Measurements from ENCODE around the gene UNC45B. TPM values are rescaled to one million over a fixed set of nuclear protein-coding genes. Genes with fewer than 3 reads are reported as not detected.

The UNC45B gene
- total RNA-seq, 1 experiment from 2014 or later, result not detected

DNA sequence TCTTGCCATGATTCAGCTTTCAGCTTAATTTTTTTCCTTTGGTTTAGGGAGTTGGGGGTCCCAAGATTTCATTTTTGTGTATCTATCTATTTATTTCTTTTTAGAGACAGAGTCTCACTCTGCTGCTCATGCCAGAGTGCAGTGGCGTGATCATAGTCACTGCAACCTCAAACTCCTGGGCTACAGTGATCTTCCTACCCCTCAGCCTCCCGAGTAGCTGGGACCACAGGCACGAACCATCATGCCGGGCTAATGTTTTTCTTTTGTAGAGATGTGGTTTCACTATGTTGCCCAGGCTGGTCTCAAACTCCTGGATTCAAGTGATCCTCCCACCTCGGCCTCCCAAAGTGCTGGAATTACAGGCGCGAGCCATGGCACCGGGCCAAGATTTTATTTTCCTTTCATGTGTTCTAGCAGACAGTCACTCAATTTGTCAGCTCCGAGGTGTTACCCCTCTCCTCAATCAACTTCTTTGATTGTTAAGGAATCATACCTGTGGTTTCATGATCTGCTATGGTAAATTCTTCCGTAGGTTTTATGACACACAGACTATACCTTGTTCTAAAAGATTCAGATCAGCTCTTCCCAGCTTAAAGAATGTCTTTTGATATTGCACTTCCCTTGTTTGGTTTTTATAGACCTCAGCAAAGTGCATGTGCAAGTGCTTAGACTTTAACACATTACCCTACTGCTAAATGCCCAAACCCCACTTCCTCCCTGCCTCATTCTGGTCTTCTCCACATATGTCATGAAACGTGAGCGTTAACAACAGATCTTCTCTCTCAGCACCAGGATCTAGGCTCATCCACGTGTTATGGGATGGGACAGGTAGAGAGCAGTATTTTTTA, 13.0 kb downstream of the UNC45B start:
- intact Hi-C loops (cut with micrococcal nuclease), result no loop called here
- H3K27me3 ChIP-seq (ENCODE audit: insufficient read depth, low read length), result 0 out of 2 replicates have a peak, but pooled peaks cover 7% of the 10 kb centered on the region

More for the DNA sequence above, 13.0 kb downstream of the UNC45B start:
- Histone ChIP-seq H4K20me1 (ENCODE audit: insufficient read depth) (no peaks in the 10 kb centered on the region), H3K79me2 (ENCODE audit: insufficient read depth, low read length) (no peaks in the 10 kb centered on the region), H3K36me3 (ENCODE audit: control insufficient read depth in 1 of 2, insufficient read depth in 2 of 2, low read length in 2 of 2) (no peaks in the 10 kb centered on the region), H3K27ac (ENCODE audit: low read depth, low read length) (no peak overlapping the region), H3K4me1 (ENCODE audit: control insufficient read depth in 1 of 2, insufficient read depth in 2 of 2, low read length in 2 of 2) (no peaks in the 10 kb centered on the region), H2AFZ (ENCODE audit: low read depth, low read length, poor library complexity, severe bottlenecking) (no peak overlapping the region), H3K4me2 (ENCODE audit: low read length) (no peak overlapping the region), H3K9me3 (ENCODE audit: control insufficient read depth in 1 of 2, insufficient read depth in 1 of 2, low read depth in 1 of 2, low read length in 2 of 2) (no peaks in the 10 kb centered on the region), H3K9ac (ENCODE audit: low read length) (no peak overlapping the region), H3K9me2 (ENCODE audit: insufficient read depth) (no peaks in the 10 kb centered on the region; the same call in 1 of the 2 replicates), H3K4me3 (replicated peaks in 1 of 2; ENCODE audit: low read depth in 1 of 2, low read length in 2 of 2) (no peak overlapping the region)
- TF ChIP-seq POLR2AphosphoS5 (IDR thresholded peaks at IDR 0.05; ENCODE audit: low read depth, low read length), result no peak
- TF ChIP-seq SP1 (IDR thresholded peaks at IDR 0.05; ENCODE audit: low read depth), result no peak
- TF ChIP-seq EZH2 (IDR thresholded peaks at IDR 0.05), result no peak
- no peak for TF ChIP-seq FOSL1 (IDR thresholded peaks at IDR 0.05; ENCODE audit: low read depth)
- TF ChIP-seq RAD21 (IDR thresholded peaks at IDR 0.05; ENCODE audit: low read depth), result no peak
- TF ChIP-seq CTCF (IDR thresholded peaks at IDR 0.05 in 2 of 3, conservative IDR thresholded peaks at IDR 0.05 in 1 of 3; ENCODE audit: borderline replicate concordance in 1 of 3, insufficient read depth in 1 of 3, low read depth in 2 of 3, low read length in 2 of 3), result no peak
- TF ChIP-seq CBX3 (IDR thresholded peaks at IDR 0.05; ENCODE audit: low read depth), result no peak
- TF ChIP-seq CEBPB (IDR thresholded peaks at IDR 0.05; ENCODE audit: low read depth), result no peak
- TF ChIP-seq, protein P1, sequence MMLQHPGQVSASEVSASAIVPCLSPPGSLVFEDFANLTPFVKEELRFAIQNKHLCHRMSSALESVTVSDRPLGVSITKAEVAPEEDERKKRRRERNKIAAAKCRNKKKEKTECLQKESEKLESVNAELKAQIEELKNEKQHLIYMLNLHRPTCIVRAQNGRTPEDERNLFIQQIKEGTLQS (IDR thresholded peaks at IDR 0.05), result no peak
- no peak for TF ChIP-seq EZH2phosphoT487 (IDR thresholded peaks at IDR 0.05; ENCODE audit: borderline replicate concordance)
- TF ChIP-seq ELF1 (IDR thresholded peaks at IDR 0.05; ENCODE audit: borderline replicate concordance, low read depth), result no peak
- TF ChIP-seq ZFX (IDR thresholded peaks at IDR 0.05), result no peak
- no peak for TF ChIP-seq MAX (IDR thresholded peaks at IDR 0.05)
- TF ChIP-seq YY1 (IDR thresholded peaks at IDR 0.05; ENCODE audit: extremely low read depth, insufficient replicate concordance, low read depth, low read length), result no peak
- TF ChIP-seq, protein P2, sequence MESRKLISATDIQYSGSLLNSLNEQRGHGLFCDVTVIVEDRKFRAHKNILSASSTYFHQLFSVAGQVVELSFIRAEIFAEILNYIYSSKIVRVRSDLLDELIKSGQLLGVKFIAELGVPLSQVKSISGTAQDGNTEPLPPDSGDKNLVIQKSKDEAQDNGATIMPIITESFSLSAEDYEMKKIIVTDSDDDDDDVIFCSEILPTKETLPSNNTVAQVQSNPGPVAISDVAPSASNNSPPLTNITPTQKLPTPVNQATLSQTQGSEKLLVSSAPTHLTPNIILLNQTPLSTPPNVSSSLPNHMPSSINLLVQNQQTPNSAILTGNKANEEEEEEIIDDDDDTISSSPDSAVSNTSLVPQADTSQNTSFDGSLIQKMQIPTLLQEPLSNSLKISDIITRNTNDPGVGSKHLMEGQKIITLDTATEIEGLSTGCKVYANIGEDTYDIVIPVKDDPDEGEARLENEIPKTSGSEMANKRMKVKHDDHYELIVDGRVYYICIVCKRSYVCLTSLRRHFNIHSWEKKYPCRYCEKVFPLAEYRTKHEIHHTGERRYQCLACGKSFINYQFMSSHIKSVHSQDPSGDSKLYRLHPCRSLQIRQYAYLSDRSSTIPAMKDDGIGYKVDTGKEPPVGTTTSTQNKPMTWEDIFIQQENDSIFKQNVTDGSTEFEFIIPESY (IDR thresholded peaks at IDR 0.05; ENCODE audit: extremely low read depth, insufficient replicate concordance, low read length), result no peak
- no peak for TF ChIP-seq EGR1 (IDR thresholded peaks at IDR 0.05; ENCODE audit: low read depth)
- ATAC-seq (no peak), DNase-seq (ENCODE audit: low read depth, low spot score) (no peak)
- ChIA-PET RAD21 (ENCODE audit: low non-redundant PET in 1 of 2, low total read pairs in 2 of 2, uncharacterized antibody in 2 of 2, unreplicated experiment in 2 of 2) (no interaction called here), POLR2A (no interaction called here), CTCF (no interaction called here)
- no TSS peak for BruUV-seq (replicated peaks)
